ENCODE measurements around the gene MARCHF4.
"Not testable (repeated sequence)": the region's sequence is repeated elsewhere in the genome, so short reads cannot be mapped to it uniquely, and the experiment has no call there.

Gene MARCHF4

GRCh38 chr2:216392018-216392562 is 19.8 kb upstream of the MARCHF4 start:
- in situ Hi-C loops (cut with MboI; ENCODE audit: low sequenced_read_pairs) = no loop called here

- in situ Hi-C loops (cut with MboI; ENCODE audit: low sequenced_read_pairs) = no loop called here
These were observed 19.1 kb upstream of the MARCHF4 start for GRCh38 chr2:216391401-216391800.

GRCh38 chr2:216389570-216389969 is 17.3 kb upstream of the MARCHF4 start:
- in situ Hi-C loops (cut with MboI; ENCODE audit: low sequenced_read_pairs) = no loop called here

GRCh38 chr2:216388046-216388884 is 16.0 kb upstream of the MARCHF4 start:
- in situ Hi-C loops (cut with MboI; ENCODE audit: low sequenced_read_pairs) = no loop called here

- in situ Hi-C loops (cut with MboI; ENCODE audit: low sequenced_read_pairs) = no loop called here
These were observed 15.0 kb upstream of the MARCHF4 start for GRCh38 chr2:216387262-216387661.

GRCh38 chr2:216385478-216385877 is 13.2 kb upstream of the MARCHF4 start:
- in situ Hi-C loops (cut with MboI; ENCODE audit: low sequenced_read_pairs) = no loop called here

GRCh38 chr2:216384409-216384808 is 12.1 kb upstream of the MARCHF4 start:
- in situ Hi-C loops (cut with MboI; ENCODE audit: low sequenced_read_pairs) = not testable (repeated sequence)

GRCh38 chr2:216379977-216380376 is 7.7 kb upstream of the MARCHF4 start:
- in situ Hi-C loops (cut with MboI; ENCODE audit: low sequenced_read_pairs) = no loop called here

GRCh38 chr2:216375286-216375685 is 3.0 kb upstream of the MARCHF4 start:
- in situ Hi-C loops (cut with MboI; ENCODE audit: low sequenced_read_pairs) = no loop called here

- in situ Hi-C loops (cut with MboI; ENCODE audit: low sequenced_read_pairs) = no loop called here
These were observed 1.6 kb upstream of the MARCHF4 start for GRCh38 chr2:216373896-216374295.

GRCh38 chr2:216372761-216373291 is 543 bp upstream of the MARCHF4 start:
- in situ Hi-C loops (cut with MboI; ENCODE audit: low sequenced_read_pairs) = no loop called here

- in situ Hi-C loops (cut with MboI; ENCODE audit: low sequenced_read_pairs) = no loop called here
These were observed 1.1 kb downstream of the MARCHF4 start for GRCh38 chr2:216370961-216371712.

- in situ Hi-C loops (cut with MboI; ENCODE audit: low sequenced_read_pairs) = no loop called here
These were observed 2.5 kb downstream of the MARCHF4 start for GRCh38 chr2:216369821-216370220.

GRCh38 chr2:216366777-216367471 is 5.4 kb downstream of the MARCHF4 start:
- in situ Hi-C loops (cut with MboI; ENCODE audit: low sequenced_read_pairs) = no loop called here

GRCh38 chr2:216365518-216365917 is 6.8 kb downstream of the MARCHF4 start:
- in situ Hi-C loops (cut with MboI; ENCODE audit: low sequenced_read_pairs) = no loop called here

GRCh38 chr2:216363221-216363620 is 9.1 kb downstream of the MARCHF4 start:
- in situ Hi-C loops (cut with MboI; ENCODE audit: low sequenced_read_pairs) = no loop called here

GRCh38 chr2:216362730-216363129 is 9.6 kb downstream of the MARCHF4 start:
- in situ Hi-C loops (cut with MboI; ENCODE audit: low sequenced_read_pairs) = no loop called here

- in situ Hi-C loops (cut with MboI; ENCODE audit: low sequenced_read_pairs) = no loop called here
These were observed 16.6 kb downstream of the MARCHF4 start for GRCh38 chr2:216355711-216356110.

- in situ Hi-C loops (cut with MboI; ENCODE audit: low sequenced_read_pairs) = no loop called here
These were observed 18.0 kb downstream of the MARCHF4 start for GRCh38 chr2:216354306-216354705.

- in situ Hi-C loops (cut with MboI; ENCODE audit: low sequenced_read_pairs) = no loop called here
These were observed 19.5 kb downstream of the MARCHF4 start for GRCh38 chr2:216352653-216353270.
